AG09309 (cell line): ENCODE data around the gene MCU.

Experiments used
- DNase-seq: peaks from one replicate; pipeline ENCODE4 v3.0.0-alpha.2; 2010; ENCODE audit warnings: low read depth
- H3K4me3 ChIP-seq: 2 replicates; pipeline ENCODE4 v1.5.1; 2011; ENCODE audit warnings: mild to moderate bottlenecking, low read depth, low read length, moderate library complexity; ENCODE audit not compliant: control insufficient read depth
- CTCF ChIP-seq: IDR thresholded peaks from 2 replicates; pipeline ENCODE4 v1.5.1; 2011; ENCODE audit warnings: mild to moderate bottlenecking, low read depth, low read length, inconsistent platforms; ENCODE audit not compliant: insufficient read depth, control insufficient read depth; ENCODE audit errors: missing control alignments

Gene MCU

GRCh38 chr10:72828294-72828693 is 136.4 kb downstream of the MCU start:
- DNase-seq: no peak
- H3K4me3 ChIP-seq: no peak overlapping the region
- no peak for TF ChIP-seq CTCF

- no peak for DNase-seq
- no peak overlapping the region for H3K4me3 ChIP-seq
- no peak for TF ChIP-seq CTCF
These were observed 138.7 kb downstream of the MCU start for GRCh38 chr10:72830625-72831024.

GRCh38 chr10:72831696-72832409 is 139.9 kb downstream of the MCU start:
- DNase-seq: no peak
- no peak overlapping the region for H3K4me3 ChIP-seq
- no peak for TF ChIP-seq CTCF

- DNase-seq: no peak
- H3K4me3 ChIP-seq: no peak overlapping the region
- TF ChIP-seq CTCF: no peak
These were observed 140.8 kb downstream of the MCU start for GRCh38 chr10:72832701-72833100.

- TF ChIP-seq CTCF: peak; percentile 60
- peak; percentile 40 for DNase-seq
- H3K4me3 ChIP-seq: no peak overlapping the region
These were observed 142.4 kb downstream of the MCU start for GRCh38 chr10:72834183-72834825.

GRCh38 chr10:72840319-72840718 is 148.4 kb downstream of the MCU start:
- TF ChIP-seq CTCF: no peak
- no peak for DNase-seq
- no peak overlapping the region for H3K4me3 ChIP-seq
